ENCODE data around the gene FAM168A. TPM values are rescaled to one million over a fixed set of nuclear protein-coding genes. Genes with fewer than 3 reads are reported as not detected.

FAM168A gene
- total and polyA plus RNA-seq, 10 of the 15 experiments (the other 5 are each of a cell fraction or from before 2014, with no cell fraction given), result 1.7 to 20.0 (median 10.0) TPM

GRCh38 chr11:73645972-73646631 lies 48.2 kb upstream of the FAM168A start, which contains the start of gene PLEKHB1:
Gene PLEKHB1 (plus strand): TSS chr11:73646581. CDS start chr11:73646609, 28 bp downstream.
- Histone ChIP-seq H3K4me3 (peak within 1 kb of the TSS; percentile 8; the same call in 1 of the 2 replicates), H4K20me1 (ENCODE audit: control insufficient read depth, insufficient read depth) (no peaks in the 10 kb centered on the region), H2AFZ (ENCODE audit: control insufficient read depth, low read depth, low read length) (no peak within 1 kb of the TSS), H3K4me1 (ENCODE audit: control insufficient read depth, insufficient read depth, low read length) (no peaks in the 10 kb centered on the region), H3K79me2 (ENCODE audit: control insufficient read depth, insufficient read depth, low read length) (no peaks in the 10 kb centered on the region), H3K4me2 (ENCODE audit: control insufficient read depth, insufficient read depth) (peak within 1 kb of the TSS; percentile 74), H3K27ac (ENCODE audit: control insufficient read depth, insufficient read depth) (no peak within 1 kb of the TSS), H3K9me3 (replicated peaks; ENCODE audit: control insufficient read depth, insufficient read depth, low read length) (no peaks in the 10 kb centered on the region), H3K36me3 (ENCODE audit: control insufficient read depth in 2 of 2, insufficient read depth in 2 of 2, low read length in 1 of 2) (no peaks in the 10 kb centered on the region), H3K9ac (ENCODE audit: control insufficient read depth, insufficient read depth, low read length) (no peak within 1 kb of the TSS), H3K27me3 (replicated peaks in 1 of 2; ENCODE audit: control insufficient read depth in 2 of 2, insufficient read depth in 2 of 2, low read length in 1 of 2) (no peaks in the 10 kb centered on the region)
- ChIA-PET CTCF (interaction anchor here (0.8 to 2.5 kb wide), 3 partner anchors 21 to 167 kb away, joined by 3 to 15 read pairs (median 4); no protein-coding TSS in a partner anchor), POLR2A (no interaction called here), SMC1A (ENCODE audit: uncharacterized antibody, unreplicated experiment) (interaction anchor here (0.6 to 2.6 kb wide), 2 partner anchors 52 to 165 kb away, joined by 3 to 10 read pairs; no protein-coding TSS in a partner anchor), RAD21 (ENCODE audit: unreplicated experiment) (no interaction called here)
- no TSS peak for BruUV-seq (replicated peaks)
- FAIRE-seq, result no peak
- DNase-seq (ENCODE audit: low read depth, low spot score), result no peak
- no peak for TF ChIP-seq TAF1 (IDR thresholded peaks at IDR 0.05; ENCODE audit: borderline replicate concordance, low read depth, low read length)
- no peak for TF ChIP-seq ATF3 (IDR thresholded peaks at IDR 0.05; ENCODE audit: borderline replicate concordance, extremely low read depth, low read depth, low read length)
- TF ChIP-seq ZBTB4 (CRISPR knock-in tag; IDR thresholded peaks at IDR 0.05), result no peak
- no peak for TF ChIP-seq SPI1 (IDR thresholded peaks at IDR 0.05; ENCODE audit: borderline replicate concordance, insufficient read depth, low read depth, low read length)
- no peak for TF ChIP-seq SRF (IDR thresholded peaks at IDR 0.05; ENCODE audit: low read depth in 2 of 2, low read length in 2 of 2)
- no peak for TF ChIP-seq TCF7 (IDR thresholded peaks at IDR 0.05; ENCODE audit: borderline replicate concordance)
- no peak for TF ChIP-seq POLR2A (IDR thresholded peaks at IDR 0.05; ENCODE audit: low read depth, low read length)
- TF ChIP-seq BACH1 (IDR thresholded peaks at IDR 0.05; ENCODE audit: borderline replicate concordance), result no peak
- no peak for TF ChIP-seq RB1 (IDR thresholded peaks at IDR 0.05; ENCODE audit: borderline replicate concordance)
- TF ChIP-seq ZBTB11 (CRISPR knock-in tag; IDR thresholded peaks at IDR 0.05), result no peak
- no peak for TF ChIP-seq USF2 (IDR thresholded peaks at IDR 0.05; ENCODE audit: borderline replicate concordance, low read depth, low read length)
- no peak for TF ChIP-seq RELA (IDR thresholded peaks at IDR 0.05; ENCODE audit: borderline replicate concordance, partially characterized antibody)
- intact Hi-C loops (cut with micrococcal nuclease; ENCODE audit: unreplicated experiment) (no loop called here), in situ Hi-C loops (cut with MboI) (no loop called here)
- WGBS (ENCODE audit: insufficient coverage, insufficient replicate concordance, low lambda C conversion rate, missing lambda C conversion rate), result 65% methylated on average over 26 of the region's 26 CpGs
- ATAC-seq, result no peak
